ENCODE measurements around the gene NUDT9. TPM values are rescaled to one million over a fixed set of nuclear protein-coding genes. Genes with fewer than 3 reads are reported as not detected.
"Not testable (repeated sequence)": the region's sequence is repeated elsewhere in the genome, so short reads cannot be mapped to it uniquely, and the experiment has no call there.

NUDT9 gene
- total RNA-seq, 1 donor from 2014 or later, result 26.6 TPM

DNA sequence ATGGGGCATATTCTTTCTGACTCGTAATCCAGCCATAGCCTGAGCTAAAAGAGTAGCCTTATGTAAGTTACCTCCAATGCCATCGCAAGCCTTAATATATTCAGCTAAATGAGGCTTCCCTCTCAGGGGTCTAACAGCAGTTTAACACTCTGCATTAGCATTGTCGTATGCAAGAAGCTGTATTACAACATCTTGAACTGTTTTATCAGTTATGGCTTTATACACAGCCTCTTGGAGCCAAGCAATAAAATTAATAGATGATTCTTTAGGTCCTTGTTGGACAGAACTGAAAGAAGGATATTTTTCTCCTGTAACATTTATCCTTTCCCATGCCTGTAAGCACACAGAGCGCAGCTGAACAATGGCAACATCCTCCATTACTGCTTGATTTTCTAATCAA, 15.5 kb upstream of the NUDT9 start:
- DNase-seq (ENCODE audit: low spot score), result not testable (repeated sequence)

- DNase-seq (ENCODE audit: low spot score), result no peak
Measured at GRCh38 chr4:87409420-87409939, 12.9 kb upstream of the NUDT9 start.

- DNase-seq (ENCODE audit: low spot score), result no peak
Measured at GRCh38 chr4:87410157-87410556, 12.2 kb upstream of the NUDT9 start.

DNA sequence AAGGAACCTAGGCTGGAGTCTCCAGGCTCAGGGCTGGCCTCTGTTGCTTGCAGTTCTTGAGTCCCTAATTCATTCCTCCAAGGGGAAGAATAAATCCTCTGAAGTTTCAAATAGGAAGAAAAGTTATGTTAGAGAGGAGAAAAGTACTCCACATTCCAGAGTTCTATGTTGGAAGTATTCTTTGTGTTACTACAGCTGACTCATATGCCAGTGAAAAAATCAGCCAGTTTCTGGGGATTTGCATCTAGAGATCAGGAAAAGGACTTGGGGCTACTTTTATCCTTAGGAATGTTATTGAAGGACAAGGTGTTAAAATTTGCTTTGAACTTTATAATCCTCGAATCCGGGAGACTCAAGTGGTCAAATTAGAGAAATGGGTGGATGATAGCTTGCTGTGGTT, 11.7 kb upstream of the NUDT9 start:
- no peak for DNase-seq (ENCODE audit: low spot score)

DNA sequence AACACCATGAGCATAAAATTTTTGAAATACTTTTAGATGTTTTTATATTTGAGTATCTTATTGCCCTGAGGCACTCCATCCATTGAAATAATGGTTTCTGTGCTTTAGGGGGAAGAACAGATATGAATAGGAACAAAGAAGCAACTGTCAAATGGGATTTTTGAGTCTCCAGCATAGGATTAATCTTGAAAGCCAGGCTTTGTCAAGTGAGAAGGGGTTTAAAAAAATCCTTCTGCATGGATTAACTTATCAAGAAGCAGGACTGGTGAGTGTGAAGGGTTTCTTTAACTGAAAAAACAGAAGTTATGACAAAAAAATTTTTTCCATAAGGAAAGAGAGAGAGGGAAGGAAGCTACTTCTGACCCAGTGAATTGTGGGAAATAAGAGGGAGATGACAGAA, 7.6 kb upstream of the NUDT9 start:
- DNase-seq (ENCODE audit: low spot score), result no peak

- DNase-seq (ENCODE audit: low spot score), result no peak
Measured at GRCh38 chr4:87416965-87417364, 5.4 kb upstream of the NUDT9 start.

GRCh38 chr4:87418410-87418809, 4.0 kb upstream of the NUDT9 start:
- not testable (repeated sequence) for DNase-seq (ENCODE audit: low spot score)

DNA sequence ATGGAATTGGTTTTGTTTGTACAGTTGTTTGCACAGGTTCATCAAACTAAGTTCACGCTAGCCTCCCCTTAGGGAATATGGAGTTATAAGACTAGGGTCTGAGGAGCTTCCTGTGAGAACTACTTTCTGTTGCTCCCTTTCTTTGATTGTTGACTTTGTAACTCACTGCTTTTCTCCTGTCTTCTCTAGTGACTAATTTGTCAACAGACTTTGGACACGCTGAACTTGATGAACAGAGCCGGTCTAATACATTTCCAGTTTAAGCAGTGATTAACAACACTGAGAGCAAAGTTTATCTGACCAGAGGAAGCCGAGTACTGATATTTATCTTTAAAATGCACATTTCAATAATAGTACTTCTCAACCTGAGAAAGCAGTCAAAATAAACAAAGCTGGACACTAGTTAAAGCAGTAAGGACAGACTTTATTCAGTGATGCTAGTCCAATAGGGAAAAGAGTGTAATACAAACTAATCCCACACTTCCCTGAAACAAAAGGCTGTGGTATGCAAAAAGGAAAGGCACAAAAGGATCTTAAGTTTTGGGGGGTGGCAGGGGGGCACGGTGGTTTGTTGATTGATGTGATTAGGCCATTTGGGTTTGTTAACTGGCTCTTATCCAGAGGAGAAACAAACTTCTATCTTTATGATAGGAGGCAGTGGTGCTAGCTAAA, 2.7 kb upstream of the NUDT9 start:
- no peak for DNase-seq (ENCODE audit: low spot score)

- no peak for DNase-seq (ENCODE audit: low spot score)
Measured at GRCh38 chr4:87420276-87420830, 2.0 kb upstream of the NUDT9 start.

- no peak for DNase-seq (ENCODE audit: low spot score)
Measured at GRCh38 chr4:87423317-87424098, 1.1 kb downstream of the NUDT9 start.

DNA sequence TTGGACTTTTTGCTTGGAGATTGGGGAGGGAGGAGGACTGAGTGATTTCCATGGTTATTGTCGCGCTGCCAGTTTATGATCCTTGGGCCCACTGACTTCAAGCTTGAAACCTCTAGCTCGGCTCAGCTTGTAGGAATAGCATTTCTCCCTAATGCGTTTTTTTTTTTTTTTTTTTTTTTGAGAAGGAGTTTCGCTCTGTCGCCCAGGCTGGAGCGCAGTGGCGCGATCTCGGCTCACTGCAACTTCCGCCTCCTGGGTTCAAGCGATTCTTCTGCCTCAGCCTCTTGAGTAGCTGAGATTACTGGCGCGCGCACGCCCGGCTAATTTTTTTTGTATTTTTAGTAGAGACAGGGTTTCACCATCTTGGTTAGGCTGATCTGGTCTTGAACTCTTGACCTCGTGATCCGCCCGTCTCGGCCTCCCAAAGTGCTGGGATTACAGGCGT, 1.7 kb downstream of the NUDT9 start:
- DNase-seq (ENCODE audit: low spot score), result not testable (repeated sequence)

GRCh38 chr4:87425711-87426110, 3.3 kb downstream of the NUDT9 start:
- DNase-seq (ENCODE audit: low spot score), result no peak

DNA sequence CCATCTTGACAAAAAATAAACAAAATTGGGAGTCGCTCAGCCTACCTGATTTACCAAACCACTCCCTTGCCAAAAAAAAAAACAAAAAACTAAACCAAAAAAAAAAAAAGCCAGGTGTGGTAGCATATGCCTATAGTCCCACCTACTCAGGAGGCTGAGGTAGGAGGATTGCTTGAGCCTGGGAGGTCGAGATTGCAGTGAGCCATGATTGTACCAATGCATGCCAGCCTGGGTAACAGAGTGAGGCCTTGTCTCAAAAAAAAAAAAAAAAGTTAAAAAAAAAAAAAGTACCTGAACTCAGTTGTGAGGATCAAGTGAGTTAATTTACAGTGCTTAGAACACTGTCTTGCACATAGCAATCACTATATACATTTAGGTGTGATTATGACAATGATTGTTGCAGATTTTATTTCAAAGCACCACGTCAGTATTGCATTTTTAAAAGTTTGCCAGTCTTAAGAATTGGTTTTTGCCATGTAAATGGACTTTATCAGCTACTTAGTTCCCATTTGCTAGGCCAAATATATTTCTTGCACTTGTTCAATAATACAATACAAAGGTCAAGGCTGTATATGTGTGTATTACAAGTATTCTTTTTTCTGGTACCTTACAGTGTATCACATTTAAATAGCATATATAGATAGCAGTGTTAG, 4.6 kb downstream of the NUDT9 start:
- no peak for DNase-seq (ENCODE audit: low spot score)

- no peak for DNase-seq (ENCODE audit: low spot score)
Measured at GRCh38 chr4:87427518-87427868, 5.1 kb downstream of the NUDT9 start.

GRCh38 chr4:87428979-87429378, 6.6 kb downstream of the NUDT9 start:
- no peak for DNase-seq (ENCODE audit: low spot score)

GRCh38 chr4:87430038-87430437, 7.7 kb downstream of the NUDT9 start:
- DNase-seq (ENCODE audit: low spot score), result no peak

- no peak for DNase-seq (ENCODE audit: low spot score)
Measured at GRCh38 chr4:87433342-87433741, 11.0 kb downstream of the NUDT9 start.

DNA sequence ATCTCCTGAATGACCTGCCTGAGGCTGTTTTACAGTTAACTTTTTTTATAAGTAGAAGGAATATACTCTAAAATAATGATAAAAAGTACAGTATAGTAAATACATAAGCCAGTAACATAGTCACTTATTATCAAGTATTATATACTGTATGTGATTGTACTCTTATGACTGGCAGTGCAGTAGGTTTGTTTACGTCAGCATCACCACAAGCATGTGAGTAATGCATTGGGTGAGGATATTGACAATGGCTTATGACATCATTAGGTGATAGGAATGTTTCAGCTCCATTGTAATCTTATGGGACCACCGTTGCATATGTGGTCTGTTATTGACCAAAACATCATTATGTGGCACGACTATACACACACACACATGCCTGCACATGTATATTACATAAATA, 20.5 kb downstream of the NUDT9 start:
- DNase-seq (ENCODE audit: low spot score), result no peak

DNA sequence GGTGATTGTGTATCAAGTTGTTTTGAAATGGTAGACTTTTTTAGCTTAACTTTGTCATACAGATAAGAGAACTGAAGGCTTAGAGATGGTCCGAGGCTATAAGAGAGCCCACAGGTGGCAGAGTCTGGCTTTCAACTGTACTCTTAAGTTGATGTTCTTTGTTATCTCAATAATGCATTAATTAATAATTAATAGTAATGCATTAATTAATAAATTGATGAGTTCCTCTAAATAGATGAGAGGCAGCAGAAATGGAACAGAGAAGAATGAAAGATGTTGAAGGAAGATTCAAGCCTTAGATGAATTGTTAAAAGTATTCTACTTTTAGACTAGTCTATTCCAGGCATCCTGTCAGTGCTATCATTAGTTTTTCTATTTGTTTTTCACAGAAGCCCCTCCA, 22.4 kb downstream of the NUDT9 start:
- no peak for DNase-seq (ENCODE audit: low spot score)

- DNase-seq (ENCODE audit: low spot score), result no peak
Measured at GRCh38 chr4:87445964-87446363, 23.6 kb downstream of the NUDT9 start.

DNA sequence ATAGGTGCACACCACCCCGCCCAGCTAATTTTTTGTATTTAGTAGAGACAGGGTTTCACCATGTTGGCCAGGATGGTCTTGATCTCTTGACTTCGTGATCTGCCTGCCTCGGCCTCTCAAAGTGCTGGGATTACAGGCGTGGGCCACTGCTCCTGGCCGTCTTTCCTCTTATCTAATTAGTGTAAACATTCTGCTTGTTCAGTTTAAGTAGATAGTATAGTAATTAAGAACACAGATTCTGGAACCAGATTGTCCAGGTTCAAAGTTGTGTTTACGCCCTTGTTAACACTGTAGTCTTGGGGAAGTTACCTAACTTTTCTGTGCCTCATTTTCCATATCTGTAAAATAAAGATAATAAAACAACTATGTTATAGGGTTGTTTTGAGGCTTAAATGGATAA, 24.0 kb downstream of the NUDT9 start:
- not testable (repeated sequence) for DNase-seq (ENCODE audit: low spot score)

DNA sequence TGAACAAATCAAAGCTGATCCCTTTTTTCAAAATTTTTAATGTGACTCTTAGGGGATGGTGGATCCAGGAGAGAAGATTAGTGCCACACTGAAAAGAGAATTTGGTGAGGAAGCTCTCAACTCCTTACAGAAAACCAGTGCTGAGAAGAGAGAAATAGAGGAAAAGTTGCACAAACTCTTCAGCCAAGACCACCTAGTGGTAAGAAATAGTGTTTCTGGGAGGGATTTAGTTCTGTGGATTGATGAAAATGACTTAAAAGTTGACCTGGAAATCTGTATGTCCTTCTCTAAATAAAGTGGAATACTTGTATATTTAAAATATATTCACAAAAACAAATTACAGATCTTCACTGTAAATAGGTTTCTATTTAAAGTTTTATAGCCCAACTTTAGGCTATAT, 29.2 kb downstream of the NUDT9 start:
- DNase-seq (ENCODE audit: low spot score), result no peak

Data from mesenteric fat pad (tissue), 1 donor.